Measurements from ENCODE around the gene ACAA2.

ACAA2 gene

GRCh38 chr18:49739275-49739674 is 74.1 kb downstream of the ACAA2 start:
- no peak for FAIRE-seq
- TF ChIP-seq TAF1 (IDR thresholded peaks at IDR 0.05; ENCODE audit: borderline replicate concordance, low read depth, low read length) (no peak), POLR2AphosphoS5 (IDR thresholded peaks at IDR 0.05; ENCODE audit: low read depth, low read length) (no peak), POLR2A (IDR thresholded peaks at IDR 0.05; ENCODE audit: low read depth, low read length) (no peak)
- DNase-seq (ENCODE audit: insufficient read length): no peak

- DNase-seq (ENCODE audit: insufficient read length) (no peak), FAIRE-seq (no peak)
- no peak for TF ChIP-seq TAF1 (IDR thresholded peaks at IDR 0.05; ENCODE audit: borderline replicate concordance, low read depth, low read length)
- no peak for TF ChIP-seq POLR2A (IDR thresholded peaks at IDR 0.05; ENCODE audit: low read depth, low read length)
- no peak for TF ChIP-seq POLR2AphosphoS5 (IDR thresholded peaks at IDR 0.05; ENCODE audit: low read depth, low read length)
These were observed 74.6 kb downstream of the ACAA2 start for GRCh38 chr18:49738721-49739120.

- no peak for TF ChIP-seq TAF1 (IDR thresholded peaks at IDR 0.05; ENCODE audit: borderline replicate concordance, low read depth, low read length)
- TF ChIP-seq POLR2AphosphoS5 (IDR thresholded peaks at IDR 0.05; ENCODE audit: low read depth, low read length): no peak
- TF ChIP-seq POLR2A (IDR thresholded peaks at IDR 0.05; ENCODE audit: low read depth, low read length): no peak
- no peak for DNase-seq (ENCODE audit: insufficient read length)
- FAIRE-seq: no peak
These were observed 78.5 kb downstream of the ACAA2 start for GRCh38 chr18:49734836-49735235.

- FAIRE-seq (no peak), DNase-seq (ENCODE audit: insufficient read length) (no peak)
- TF ChIP-seq POLR2A (IDR thresholded peaks at IDR 0.05; ENCODE audit: low read depth, low read length) (no peak), POLR2AphosphoS5 (IDR thresholded peaks at IDR 0.05; ENCODE audit: low read depth, low read length) (no peak), TAF1 (IDR thresholded peaks at IDR 0.05; ENCODE audit: borderline replicate concordance, low read depth, low read length) (no peak)
These were observed 79.3 kb downstream of the ACAA2 start for GRCh38 chr18:49733896-49734585.

GRCh38 chr18:49733321-49733720 is 80.0 kb downstream of the ACAA2 start:
- no peak for DNase-seq (ENCODE audit: insufficient read length)
- no peak for FAIRE-seq
- no peak for TF ChIP-seq POLR2A (IDR thresholded peaks at IDR 0.05; ENCODE audit: low read depth, low read length)
- TF ChIP-seq TAF1 (IDR thresholded peaks at IDR 0.05; ENCODE audit: borderline replicate concordance, low read depth, low read length): no peak
- no peak for TF ChIP-seq POLR2AphosphoS5 (IDR thresholded peaks at IDR 0.05; ENCODE audit: low read depth, low read length)

Measured in GM12892 (cell line).